ENCODE results near the gene SETMAR.
"Not testable (repeated sequence)": the region's sequence is repeated elsewhere in the genome, so short reads cannot be mapped to it uniquely, and the experiment has no call there.

The SETMAR gene

GRCh38 chr3:4297486-4297885 lies 5.7 kb upstream of the SETMAR start:
- DNase-seq (ENCODE audit: low read depth, low spot score), result no peak
- no peak for TF ChIP-seq CTCF (IDR thresholded peaks at IDR 0.05; ENCODE audit: insufficient read depth, low read length, missing control alignments)
- no peak overlapping the region for H3K4me3 ChIP-seq (ENCODE audit: low read depth, low read length)
- ChIA-PET POLR2A (no interaction called here), CTCF (interaction anchor here (1.1 to 1.7 kb wide), 2 partner anchors 10 to 1097 kb away, joined by 5 read pairs; no protein-coding TSS in a partner anchor)

GRCh38 chr3:4302747-4303146 lies 422 bp upstream of the SETMAR start:
- ChIA-PET POLR2A (no interaction called here), CTCF (interaction anchor here (1.8 kb wide), 1 partner anchor 10 kb away, joined by 5 read pairs; no protein-coding TSS in a partner anchor)
- TF ChIP-seq CTCF (IDR thresholded peaks at IDR 0.05; ENCODE audit: insufficient read depth, low read length, missing control alignments), result no peak
- H3K4me3 ChIP-seq (ENCODE audit: low read depth, low read length), result peak overlapping the region; percentile 83
- no peak for DNase-seq (ENCODE audit: low read depth, low spot score)

- POLR2A ChIA-PET; DNase-seq (ENCODE audit: low read depth, low spot score); H3K4me3 ChIP-seq (ENCODE audit: low read depth, low read length): not testable (repeated sequence)
- CTCF ChIA-PET, result interaction anchor here (1.4 to 2.5 kb wide), 3 partner anchors 10 to 1105 kb away, joined by 5 to 10 read pairs (median 5); no protein-coding TSS in a partner anchor
Measured at GRCh38 chr3:4305210-4305609, 2.0 kb downstream of the SETMAR start.

GRCh38 chr3:4306091-4306490 lies 2.9 kb downstream of the SETMAR start:
- DNase-seq (ENCODE audit: low read depth, low spot score), result no peak
- TF ChIP-seq CTCF (IDR thresholded peaks at IDR 0.05; ENCODE audit: insufficient read depth, low read length, missing control alignments), result no peak
- CTCF ChIA-PET, result interaction anchor here (1.4 to 2.5 kb wide), 5 partner anchors 9 to 1106 kb away, joined by 3 to 10 read pairs (median 5); no protein-coding TSS in a partner anchor
- POLR2A ChIA-PET, result no interaction called here
- H3K4me3 ChIP-seq (ENCODE audit: low read depth, low read length), result no peak overlapping the region

- ChIA-PET POLR2A (no interaction called here), CTCF (interaction anchor here (1.4 to 2.5 kb wide), 5 partner anchors 8 to 1107 kb away, joined by 3 to 10 read pairs (median 5); no protein-coding TSS in a partner anchor)
- no peak for DNase-seq (ENCODE audit: low read depth, low spot score)
- TF ChIP-seq CTCF (IDR thresholded peaks at IDR 0.05; ENCODE audit: insufficient read depth, low read length, missing control alignments), result no peak
- no peak overlapping the region for H3K4me3 ChIP-seq (ENCODE audit: low read depth, low read length)
Measured at GRCh38 chr3:4306860-4307259, 3.7 kb downstream of the SETMAR start.

GRCh38 chr3:4309491-4310128 lies 6.4 kb downstream of the SETMAR start:
- H3K4me3 ChIP-seq (ENCODE audit: low read depth, low read length), result no peak overlapping the region
- ChIA-PET POLR2A (no interaction called here), CTCF (interaction anchor here (1.2 to 1.9 kb wide), 4 partner anchors 19 to 324 kb away, joined by 4 to 7 read pairs (median 4); no protein-coding TSS in a partner anchor)
- TF ChIP-seq CTCF (IDR thresholded peaks at IDR 0.05; ENCODE audit: insufficient read depth, low read length, missing control alignments), result no peak
- DNase-seq (ENCODE audit: low read depth, low spot score), result no peak

Measured in AG04449 (cell line).